Colonic mucosa (tissue), 4 donors: ENCODE results near the gene FLT1. TPM values are rescaled to one million over a fixed set of nuclear protein-coding genes. Genes with fewer than 3 reads are reported as not detected.

ENCODE experiments used
- DNase-seq: peaks from one replicate; pipeline ENCODE4 v3.0.0-alpha.2; 2020
- H3K27ac ChIP-seq: fragments of 200-600 bp; one replicate; pipeline ENCODE4 v1.8.0; 2021
- H3K27me3 ChIP-seq: fragments of 200-600 bp; one replicate; pipeline ENCODE4 v1.8.0; 2021
- H3K36me3 ChIP-seq: fragments of 200-600 bp; one replicate; pipeline ENCODE4 v1.8.0; 2021
- H3K4me1 ChIP-seq: fragments of 200-600 bp; one replicate; pipeline ENCODE4 v1.8.0; 2021; ENCODE audit warnings: mild to moderate bottlenecking
- H3K4me3 ChIP-seq: fragments of 200-600 bp; one replicate; pipeline ENCODE4 v1.8.0; 2021
- H3K9ac ChIP-seq, 2 donors: one replicate each; pipeline ENCODE4 v1.7.0; 2013; ENCODE audit warnings: control low read depth in 2 of 2, low read depth in 2 of 2, low read length in 2 of 2
- H3K9me3 ChIP-seq: fragments of 200-600 bp; one replicate; pipeline ENCODE4 v1.8.0; 2021
- CTCF ChIP-seq: fragments of 200-600 bp; IDR thresholded peaks from one replicate; pipeline ENCODE4 v1.8.0; 2022; ENCODE audit warnings: antibody characterized with exemption, mild to moderate bottlenecking
- intact Hi-C: fragments of 100-400 bp; cut with DNase I; formaldehyde crosslinking; loops from one replicate; pipeline ENCODE4 v1.14.1; 2022
- total RNA-seq, 2 donors: library from RNA; stranded (reverse); fragmentation: NEBNext Ultra II Directional in 1 of 2; extraction: Animal tissue kit (Norgen Biotek cat#: 25700) in 1 of 2; gene quantifications; one replicate each; pipeline ENCODE4 v1.2.1, GENCODE V29; 2021
- donor health status: healthy.
- donor health status: DM: no; HTN: no; CAD: no.
- donor health status: DM: no; HTN: no; CAD: no.

The FLT1 gene
- total RNA-seq, 2 donors from 2014 or later, result 4.7 to 16.6 TPM

GRCh38 chr13:28469316-28469715, 25.6 kb downstream of the FLT1 start:
- Histone ChIP-seq H3K9me3 (no peaks in the 10 kb centered on the region), H3K27ac (no peak overlapping the region), H3K27me3 (no peaks in the 10 kb centered on the region), H3K4me3 (no peak overlapping the region), H3K36me3 (no peaks in the 10 kb centered on the region), H3K4me1 (peaks cover 5% of the 10 kb centered on the region), H3K9ac (no peak overlapping the region)
- TF ChIP-seq CTCF, result no peak
- no peak for DNase-seq
- intact Hi-C loops, result no loop called here

- H3K27ac ChIP-seq, result no peak overlapping the region
- H3K27me3 ChIP-seq, result no peaks in the 10 kb centered on the region
- H3K4me1 ChIP-seq, result peaks cover 5% of the 10 kb centered on the region
- no peak for TF ChIP-seq CTCF
- intact Hi-C loops, result no loop called here
- no peak overlapping the region for H3K9ac ChIP-seq
- no peaks in the 10 kb centered on the region for H3K9me3 ChIP-seq
- no peaks in the 10 kb centered on the region for H3K36me3 ChIP-seq
- no peak for DNase-seq
- no peak overlapping the region for H3K4me3 ChIP-seq
Observed at GRCh38 chr13:28468023-28468915, 26.7 kb downstream of the FLT1 start.

DNA sequence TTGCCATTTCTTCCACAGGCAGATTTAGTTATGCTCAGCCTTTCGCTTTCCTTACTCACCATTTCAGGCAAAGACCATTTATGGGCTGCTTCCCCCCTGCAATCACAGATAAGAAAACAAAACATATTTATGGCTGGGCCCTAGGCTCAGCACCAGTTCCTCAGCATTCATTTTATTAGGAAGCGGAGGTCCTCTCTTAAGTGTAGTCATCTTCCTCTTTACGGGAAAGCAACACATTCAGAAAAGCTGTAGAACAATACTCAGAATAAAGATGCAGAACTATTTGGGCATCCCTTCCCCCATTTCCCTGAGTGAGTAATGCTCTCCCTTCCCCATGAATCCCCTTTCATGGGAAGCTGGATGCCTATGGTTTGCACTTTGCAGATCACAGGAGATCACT, 27.9 kb downstream of the FLT1 start:
- Histone ChIP-seq H3K36me3 (no peaks in the 10 kb centered on the region), H3K9ac (no peak overlapping the region), H3K9me3 (no peaks in the 10 kb centered on the region), H3K27ac (peak overlapping the region; percentile 4), H3K4me3 (no peak overlapping the region), H3K27me3 (no peaks in the 10 kb centered on the region), H3K4me1 (peaks cover 5% of the 10 kb centered on the region)
- intact Hi-C loops, result no loop called here
- no peak for TF ChIP-seq CTCF
- DNase-seq, result no peak

DNA sequence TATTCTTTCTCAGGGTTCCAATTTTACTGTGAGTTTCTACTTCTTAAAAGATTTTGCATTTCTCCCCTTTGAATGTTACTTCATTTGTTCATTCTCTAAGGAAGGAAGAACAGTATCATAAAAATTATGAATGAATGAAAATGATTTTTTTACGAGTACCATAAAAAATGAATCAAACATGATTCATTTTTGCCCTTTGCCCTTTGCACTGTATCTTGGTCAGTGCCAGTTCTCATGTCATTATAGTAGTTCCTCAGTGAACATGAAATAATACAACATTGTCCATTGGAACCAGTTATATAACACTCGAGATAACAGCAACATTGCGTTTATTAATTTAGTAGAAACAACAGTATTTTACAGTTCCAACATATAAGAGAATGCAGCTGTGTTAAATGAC, 28.8 kb downstream of the FLT1 start:
- Histone ChIP-seq H3K27me3 (no peaks in the 10 kb centered on the region), H3K9ac (no peak overlapping the region), H3K9me3 (no peaks in the 10 kb centered on the region), H3K36me3 (no peaks in the 10 kb centered on the region), H3K4me3 (no peak overlapping the region), H3K27ac (no peak overlapping the region), H3K4me1 (peaks cover 5% of the 10 kb centered on the region)
- intact Hi-C loops, result no loop called here
- TF ChIP-seq CTCF, result no peak
- DNase-seq, result no peak

DNA sequence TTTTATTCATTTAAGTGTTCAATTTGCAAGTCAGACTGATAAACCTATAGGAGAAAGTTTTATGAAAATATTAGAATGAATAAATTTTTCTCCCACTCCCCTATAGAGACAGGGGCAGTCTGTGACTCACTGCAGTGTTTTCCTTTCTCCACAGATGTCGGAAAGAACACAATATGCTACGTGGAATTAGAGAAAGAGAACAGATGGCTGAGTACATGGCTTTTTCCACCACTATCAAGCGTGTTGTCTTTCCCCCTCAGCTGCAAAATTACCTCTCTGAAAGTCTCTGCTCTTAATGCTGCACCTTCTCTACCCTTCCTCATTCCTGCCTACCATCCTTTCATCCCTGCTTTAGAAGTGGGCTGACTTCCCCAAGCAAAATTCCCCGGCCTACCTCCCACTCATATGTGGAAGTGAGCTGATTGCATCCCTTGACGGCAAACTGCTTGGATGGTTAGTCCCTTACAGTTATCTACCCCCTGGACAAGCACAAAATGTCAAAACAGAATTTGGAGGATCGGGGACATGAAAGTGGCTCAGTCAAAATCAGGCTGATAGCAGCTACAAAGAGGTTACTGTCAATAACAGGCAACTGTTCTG, 30.0 kb downstream of the FLT1 start:
- no peak overlapping the region for H3K4me3 ChIP-seq
- TF ChIP-seq CTCF, result no peak
- no peaks in the 10 kb centered on the region for H3K9me3 ChIP-seq
- peaks cover 5% of the 10 kb centered on the region for H3K4me1 ChIP-seq
- no peak overlapping the region for H3K27ac ChIP-seq
- H3K27me3 ChIP-seq, result no peaks in the 10 kb centered on the region
- intact Hi-C loops, result no loop called here
- no peak overlapping the region for H3K9ac ChIP-seq
- H3K36me3 ChIP-seq, result no peaks in the 10 kb centered on the region
- no peak for DNase-seq
